K562 (cell line): ENCODE measurements around the gene HMGN1. TPM values are rescaled to one million over a fixed set of nuclear protein-coding genes. Genes with fewer than 3 reads are reported as not detected.

Source experiments
- ATAC-seq: fragments of 200-7000 bp; cut with Tn5 transposase; 3 replicates; pipeline ENCODE4 v1.9.1; 2020; ENCODE audit warnings: moderate library complexity
- BruUV-seq: library from RNA; stranded (reverse); fragments of 400-500 nt; replicated peaks from 2 replicates; lab custom pipeline; 2021; lab: Mats Ljungman, UMichigan
- CTCF ChIA-PET: fragments of 300-600 bp; formaldehyde crosslinking; extraction: SDS; loops from one replicate; lab custom pipeline; 2021; ENCODE audit warnings: low intra/inter-chr PET ratio; lab: Yijun Ruan, JAX
- POLR2A ChIA-PET: fragments of 300-600, 350-650 bp; sonication (Branson Sonifier 250); formaldehyde crosslinking; extraction: SDS; loops from one replicate; lab custom pipeline; 2021; ENCODE audit warnings: antibody characterized with exemption, inconsistent platforms; lab: Yijun Ruan, JAX
- DNase-seq, 4 experiments: peaks; one replicate each; pipeline versions ENCODE4 v3.0.0 to v3.0.0-alpha.2; 2011 to 2018; ENCODE audit warnings: low spot score in 3 of 4, mixed read lengths in 3 of 4; ENCODE audit errors: extremely low read depth in 1 of 4
- FAIRE-seq: peaks from 2 replicates; lab custom pipeline; 2011; peaks lifted over from hg19 to GRCh38; lab: Jason Lieb, UNC
- H2AFZ ChIP-seq: 2 replicates; pipeline ENCODE4 v1.6.0; 2011; ENCODE audit warnings: low read depth, low read length, control low read depth, inconsistent platforms
- H3K27ac ChIP-seq: fragments of 200-600 bp; 3 replicates; pipeline ENCODE4 v1.8.0; 2011; ENCODE audit warnings: low read depth, mild to moderate bottlenecking, control low read depth, inconsistent platforms, low read length, moderate library complexity, mixed read lengths; ENCODE audit errors: extremely low read depth
- H3K27me3 ChIP-seq, 2 experiments: fragments of 300-600 bp in 1 of 2; 2 replicates in 1 of 2; 3 replicates in 1 of 2; pipeline versions ENCODE4 v1.6.0 to v1.8.0; 2011; ENCODE audit warnings: inconsistent platforms in 2 of 2, low read length in 2 of 2, mild to moderate bottlenecking in 1 of 2, mixed read lengths in 1 of 2, moderate library complexity in 1 of 2; ENCODE audit not compliant: control insufficient read depth in 2 of 2, insufficient read depth in 2 of 2
- H3K36me3 ChIP-seq: fragments of 300-600 bp; 3 replicates; pipeline ENCODE4 v1.8.0; 2011; ENCODE audit warnings: mild to moderate bottlenecking, low read length, inconsistent platforms; ENCODE audit not compliant: control insufficient read depth, insufficient read depth
- H3K4me1 ChIP-seq, 2 experiments: fragments of 200-600 bp in 1 of 2; replicated peaks in 1 of 2; 2 replicates in 1 of 2; 3 replicates in 1 of 2; pipeline versions ENCODE4 v1.5.1 to v1.8.0; 2011; ENCODE audit warnings: inconsistent platforms in 2 of 2, low read length in 2 of 2, mild to moderate bottlenecking in 1 of 2, mixed read lengths in 1 of 2, moderate library complexity in 1 of 2; ENCODE audit not compliant: control insufficient read depth in 2 of 2, insufficient read depth in 2 of 2
- H3K4me2 ChIP-seq: 2 replicates; pipeline ENCODE4 v1.6.1; 2011; ENCODE audit warnings: low read length, control low read depth, inconsistent platforms, mixed read lengths; ENCODE audit not compliant: insufficient read depth
- H3K4me3 ChIP-seq: fragments of 200-600 bp; sonication (generic), shearing (Covaris generic); 2 replicates; pipeline ENCODE4 v1.5.1; 2016; ENCODE audit warnings: control low read depth, inconsistent platforms
- H3K79me2 ChIP-seq: fragments of 200-600 bp; 3 replicates; pipeline ENCODE4 v1.8.0; 2011; ENCODE audit warnings: low read length, inconsistent platforms; ENCODE audit not compliant: control insufficient read depth, insufficient read depth
- H3K9ac ChIP-seq, 2 experiments: 2 replicates each; pipeline versions ENCODE4 v1.6.0 to v1.6.1; 2011; ENCODE audit warnings: low read depth in 2 of 2, low read length in 2 of 2, control low read depth in 1 of 2, inconsistent platforms in 1 of 2, mild to moderate bottlenecking in 1 of 2, mixed read lengths in 1 of 2; ENCODE audit not compliant: insufficient read depth in 1 of 2
- H3K9me1 ChIP-seq: one replicate; pipeline ENCODE4 v1.6.0; 2011; ENCODE audit warnings: inconsistent platforms, mild to moderate bottlenecking, low read length, moderate library complexity; ENCODE audit not compliant: control insufficient read depth, insufficient read depth
- H3K9me3 ChIP-seq: replicated peaks from 2 replicates; pipeline ENCODE4 v1.5.1; 2011; ENCODE audit warnings: low read depth, low read length, inconsistent platforms; ENCODE audit not compliant: control insufficient read depth, insufficient read depth
- H4K20me1 ChIP-seq: replicated peaks from 2 replicates; pipeline ENCODE4 v1.6.1; 2011; ENCODE audit warnings: low read length, inconsistent platforms, mixed read lengths; ENCODE audit not compliant: control insufficient read depth, insufficient read depth
- BRCA1 ChIP-seq, 2 experiments: fragments of 450-650 bp in 1 of 2; sonication (generic) in 1 of 2; formaldehyde crosslinking in 1 of 2; IDR thresholded peaks; 2 replicates each; pipeline versions ENCODE4 v1.5.0 to v1.6.1; 2017 to 2020; ENCODE audit warnings: mild to moderate bottlenecking in 1 of 2, missing genetic modification reagents in 1 of 2
- CBFB ChIP-seq: sonication (generic); formaldehyde crosslinking; IDR thresholded peaks from 2 replicates; pipeline ENCODE4 v1.4.0; 2020; ENCODE audit warnings: mild to moderate bottlenecking, missing genetic modification reagents
- HMGN3 ChIP-seq: IDR thresholded peaks from 2 replicates; pipeline ENCODE4 v1.6.1; 2011; ENCODE audit warnings: borderline replicate concordance, low read depth, mild to moderate bottlenecking, mixed read lengths, low read length; ENCODE audit not compliant: insufficient read length; ENCODE audit errors: extremely low read depth
- KAT7 ChIP-seq: sonication (generic); formaldehyde crosslinking; IDR thresholded peaks from 2 replicates; pipeline ENCODE4 v1.8.0; 2022; ENCODE audit warnings: missing genetic modification reagents, mild to moderate bottlenecking, borderline replicate concordance
- NFE2 ChIP-seq: IDR thresholded peaks from 2 replicates; pipeline ENCODE4 v1.6.1; 2014; ENCODE audit warnings: antibody characterized with exemption, low read depth
- NR4A1 ChIP-seq, 2 experiments: fragments of 250-450 bp in 1 of 2; fragments of 450-650 bp in 1 of 2; sonication (Bioruptor Pico) in 1 of 2; IDR thresholded peaks; 2 replicates each; pipeline versions ENCODE4 v1.4.0 to v1.6.1; 2016 to 2020; ENCODE audit warnings: mild to moderate bottlenecking in 2 of 2, missing compliant biosample characterization in 1 of 2, missing genetic modification characterization in 1 of 2, moderate library complexity in 1 of 2
- NRF1 ChIP-seq, 2 experiments: fragments of 450-650 bp; IDR thresholded peaks in 1 of 2; conservative IDR thresholded peaks in 1 of 2; 2 replicates each; pipeline ENCODE4 v1.6.1; 2014; ENCODE audit warnings: mild to moderate bottlenecking in 2 of 2
- SRSF3 ChIP-seq: fragments of 200-400 bp; formaldehyde crosslinking; IDR thresholded peaks from 2 replicates; pipeline ENCODE4 v1.6.1; 2016; ENCODE audit warnings: mild to moderate bottlenecking, low read length, moderate library complexity; ENCODE audit not compliant: insufficient read depth
- STAT5A ChIP-seq: IDR thresholded peaks from 2 replicates; pipeline ENCODE4 v1.6.1; 2012; ENCODE audit warnings: low read length, inconsistent platforms, borderline replicate concordance
- ZNF165 ChIP-seq: fragments of 250-450 bp; sonication (Bioruptor Pico); IDR thresholded peaks from 2 replicates; pipeline ENCODE4 v1.4.0; 2020; ENCODE audit warnings: borderline replicate concordance
- ZNF57 ChIP-seq: fragments of 450-650 bp; formaldehyde crosslinking; IDR thresholded peaks from 2 replicates; pipeline ENCODE4 v1.4.0; 2020; ENCODE audit warnings: mild to moderate bottlenecking, moderate library complexity
- ZSCAN29 ChIP-seq: fragments of 450-650 bp; IDR thresholded peaks from 2 replicates; pipeline ENCODE4 v1.6.1; 2017
- WGBS: fragments of 100-300 bp; shearing (Covaris generic); methylation state at CpG from one replicate; pipeline ENCODE4 v1.1.6; 2016; ENCODE audit warnings: low coverage, mixed read lengths; ENCODE audit not compliant: insufficient coverage; ENCODE audit errors: missing lambda C conversion rate; 5-methylcytosine and 5-hydroxymethylcytosine counted together
- in situ Hi-C: fragments of 300-500 bp; cut with MboI; formaldehyde crosslinking; loops from 4 replicates; pipeline ENCODE4 v1.15.0; 2018; ENCODE audit warnings: inconsistent platforms, mixed read lengths
- intact Hi-C: fragments of 100-400 bp; cut with micrococcal nuclease; formaldehyde crosslinking; loops from 2 replicates; pipeline ENCODE4 v1.14.2; 2022
- polyA plus RNA-seq, 8 experiments: library from polyadenylated mRNA; depleted of rRNA in 4 of 8; stranded (reverse) in 5 of 8; unstranded in 3 of 8; fragments of >200 nt; fragmentation: Nextera tagmentation in 2 of 8; fragmentation: Illumina TruSeq in 1 of 8; extraction: Ambion mirVana in 2 of 8; extraction: Trizol in 1 of 8; gene quantifications; 2 replicates each; pipeline versions ENCODE4 v1.2.1 to v1.2.3, GENCODE V29; 2011 to 2014; ENCODE audit warnings: inconsistent platforms in 1 of 8, missing spikeins in 1 of 8
- total RNA-seq, 7 experiments: library from RNA; depleted of rRNA in 6 of 7; stranded (reverse); fragments of >200 nt in 6 of 7; fragmentation: Illumina TruSeq in 2 of 7; extraction: Trizol in 2 of 7; gene quantifications; 2 replicates each; pipeline versions ENCODE4 v1.2.1 to v1.2.3, GENCODE V29; 2011 to 2021; ENCODE audit warnings: low replicate concordance in 1 of 7
- TF ChIP-seq, protein P1 (sequence below): fragments of 450-650 bp; formaldehyde crosslinking; IDR thresholded peaks from 2 replicates; pipeline ENCODE4 v1.4.0; 2022; ENCODE audit warnings: mild to moderate bottlenecking, moderate library complexity
- TF ChIP-seq, protein P2 (sequence below), 2 experiments: IDR thresholded peaks; 2 replicates each; pipeline ENCODE4 v1.6.1; 2011; ENCODE audit warnings: borderline replicate concordance in 1 of 2, control low read depth in 1 of 2, low read depth in 1 of 2, low read length in 1 of 2, mild to moderate bottlenecking in 1 of 2, mixed read lengths in 1 of 2, moderate library complexity in 1 of 2; ENCODE audit not compliant: insufficient read depth in 1 of 2, insufficient read length in 1 of 2, poor library complexity in 1 of 2, severe bottlenecking in 1 of 2; ENCODE audit errors: extremely low read depth in 1 of 2
- TF ChIP-seq, protein P3 (sequence below): IDR thresholded peaks from 2 replicates; pipeline ENCODE4 v1.6.1; 2016; ENCODE audit warnings: missing genetic modification characterization, missing compliant biosample characterization

The HMGN1 gene
- total and polyA plus RNA-seq, 9 of the 15 experiments (the other 6 are each of a cell fraction or from before 2014, with no cell fraction given), result 124 to 626 (median 498) TPM

DNA sequence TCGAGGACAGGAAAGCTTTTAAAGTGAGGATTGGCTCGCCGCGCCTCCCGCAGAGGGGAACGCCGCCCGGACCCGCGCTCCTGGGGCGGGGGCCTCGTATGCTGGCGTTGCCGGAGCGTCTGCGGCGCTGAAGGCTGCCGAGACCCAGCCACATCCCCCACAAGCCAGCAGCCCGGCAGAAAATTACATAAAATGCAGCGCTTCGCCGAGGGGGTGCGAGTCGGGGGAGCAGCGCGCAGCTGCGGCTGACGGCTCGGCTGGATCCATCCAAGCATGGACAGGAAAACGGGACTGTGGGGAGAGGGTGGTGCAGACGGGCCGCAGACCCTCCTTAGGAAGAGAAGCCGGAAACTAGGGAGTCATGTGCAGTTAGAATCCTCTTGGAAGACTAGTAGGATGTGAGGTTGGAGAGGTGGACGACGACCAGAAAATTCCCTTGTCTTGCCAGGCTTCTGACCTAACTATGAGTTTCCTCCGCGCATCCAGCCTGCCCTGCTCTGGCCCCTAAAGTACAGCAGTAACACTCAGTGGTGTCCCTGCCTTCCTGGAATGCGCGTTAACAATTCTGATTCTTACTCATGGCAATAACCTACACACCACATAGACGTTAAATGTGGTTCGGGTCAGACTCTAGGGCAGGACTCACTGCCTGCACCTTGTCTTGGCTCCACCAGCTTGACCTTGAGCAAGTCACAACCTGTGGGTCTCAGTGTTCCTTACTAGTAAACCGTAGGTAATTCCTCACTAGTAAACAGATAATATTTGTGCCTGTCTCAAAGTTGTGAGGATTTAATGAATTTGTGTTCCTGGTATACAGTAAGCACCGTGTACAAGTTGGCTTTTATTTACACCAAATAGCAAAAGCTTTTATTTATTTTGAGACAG, 34.5 kb downstream of the HMGN1 start:
- ATAC-seq, result peak; percentile 18
- FAIRE-seq, result no peak
- TF ChIP-seq, protein P1, sequence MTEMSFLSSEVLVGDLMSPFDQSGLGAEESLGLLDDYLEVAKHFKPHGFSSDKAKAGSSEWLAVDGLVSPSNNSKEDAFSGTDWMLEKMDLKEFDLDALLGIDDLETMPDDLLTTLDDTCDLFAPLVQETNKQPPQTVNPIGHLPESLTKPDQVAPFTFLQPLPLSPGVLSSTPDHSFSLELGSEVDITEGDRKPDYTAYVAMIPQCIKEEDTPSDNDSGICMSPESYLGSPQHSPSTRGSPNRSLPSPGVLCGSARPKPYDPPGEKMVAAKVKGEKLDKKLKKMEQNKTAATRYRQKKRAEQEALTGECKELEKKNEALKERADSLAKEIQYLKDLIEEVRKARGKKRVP (CRISPR knock-in tag), result peak; percentile 23; the same call in 1 of the 2 replicates
- TF ChIP-seq KAT7 (CRISPR knock-in tag), result peak; percentile 15; the same call in 1 of the 2 replicates
- TF ChIP-seq BRCA1 (IDR thresholded peaks at IDR 0.05), result no peak
- TF ChIP-seq BRCA1 (CRISPR knock-in tag; IDR thresholded peaks at IDR 0.05), result no peak
- TF ChIP-seq, protein P2, sequence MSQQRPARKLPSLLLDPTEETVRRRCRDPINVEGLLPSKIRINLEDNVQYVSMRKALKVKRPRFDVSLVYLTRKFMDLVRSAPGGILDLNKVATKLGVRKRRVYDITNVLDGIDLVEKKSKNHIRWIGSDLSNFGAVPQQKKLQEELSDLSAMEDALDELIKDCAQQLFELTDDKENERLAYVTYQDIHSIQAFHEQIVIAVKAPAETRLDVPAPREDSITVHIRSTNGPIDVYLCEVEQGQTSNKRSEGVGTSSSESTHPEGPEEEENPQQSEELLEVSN (IDR thresholded peaks at IDR 0.05; ENCODE audit: borderline replicate concordance in 1 of 2, extremely low read depth in 1 of 2, insufficient read depth in 1 of 2, insufficient read length in 1 of 2, low read depth in 1 of 2, low read length in 1 of 2, poor library complexity in 1 of 2, severe bottlenecking in 1 of 2), result peak in 1 of 2 experiments; percentile 18
- peak; percentile 75 for TF ChIP-seq HMGN3
- TF ChIP-seq SRSF3, result 0 out of 2 replicates have a peak, but pooled peaks have one; percentile 25
- TF ChIP-seq NR4A1 (CRISPR knock-in tag; IDR thresholded peaks at IDR 0.05), result no peak
- peak; percentile 37; the same call in 1 of the 2 replicates for TF ChIP-seq NR4A1 (tag; IDR thresholded peaks at IDR 0.05)
- TF ChIP-seq STAT5A, result 0 out of 2 replicates have a peak, but pooled peaks have one; percentile 12
- peak; percentile 67 to 70 for TF ChIP-seq NRF1 (conservative IDR thresholded peaks at IDR 0.05 in 1 of 2, IDR thresholded peaks at IDR 0.05 in 1 of 2)
- no peak for TF ChIP-seq ZSCAN29
- peak; percentile 81; the same call in 1 of the 2 replicates for TF ChIP-seq CBFB
- TF ChIP-seq, protein P3, sequence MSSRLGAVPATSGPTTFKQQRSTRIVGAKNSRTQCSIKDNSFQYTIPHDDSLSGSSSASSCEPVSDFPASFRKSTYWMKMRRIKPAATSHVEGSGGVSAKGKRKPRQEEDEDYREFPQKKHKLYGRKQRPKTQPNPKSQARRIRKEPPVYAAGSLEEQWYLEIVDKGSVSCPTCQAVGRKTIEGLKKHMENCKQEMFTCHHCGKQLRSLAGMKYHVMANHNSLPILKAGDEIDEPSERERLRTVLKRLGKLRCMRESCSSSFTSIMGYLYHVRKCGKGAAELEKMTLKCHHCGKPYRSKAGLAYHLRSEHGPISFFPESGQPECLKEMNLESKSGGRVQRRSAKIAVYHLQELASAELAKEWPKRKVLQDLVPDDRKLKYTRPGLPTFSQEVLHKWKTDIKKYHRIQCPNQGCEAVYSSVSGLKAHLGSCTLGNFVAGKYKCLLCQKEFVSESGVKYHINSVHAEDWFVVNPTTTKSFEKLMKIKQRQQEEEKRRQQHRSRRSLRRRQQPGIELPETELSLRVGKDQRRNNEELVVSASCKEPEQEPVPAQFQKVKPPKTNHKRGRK (tag), result no peak
- 0 out of 2 replicates have a peak, but pooled peaks have one; percentile 48 for TF ChIP-seq ZNF57 (CRISPR knock-in tag)
- no peak for TF ChIP-seq NFE2
- 0 out of 2 replicates have a peak, but pooled peaks have one; percentile 66 for TF ChIP-seq ZNF165 (CRISPR knock-in tag)

More for the DNA sequence above, 34.5 kb downstream of the HMGN1 start:
- intact Hi-C loops (loop anchor here (5.0 to 10.0 kb wide), 2 partner anchors 107 to 130 kb away; partner anchors contain the start of gene PSMG1), in situ Hi-C loops (loop anchor here (5.0 kb wide), 1 partner anchor 73 kb away; no protein-coding TSS in a partner anchor)
- peak overlapping the region; percentile 62 for H3K4me3 ChIP-seq
- H3K27me3 ChIP-seq, result no peaks in the 10 kb centered on the region
- H3K9me1 ChIP-seq, result no peaks in the 10 kb centered on the region
- H3K4me1 ChIP-seq, result peaks cover 32 to 49% of the 10 kb centered on the region in 2 experiments
- H3K9ac ChIP-seq, result peak overlapping the region; percentile 95 to 98
- POLR2A ChIA-PET, result interaction anchor here (0.6 to 7.1 kb wide), 20 partner anchors 9 to 492 kb away, joined by 3 to 73 read pairs (median 4); partner anchors contain the start of genes HMGN1 and PSMG1
- peak overlapping the region; percentile 99 for H3K4me2 ChIP-seq
- DNase-seq, result peak in 1 of 4 experiments; percentile 71
- under 1% methylated on average over 43 of the region's 43 CpGs for WGBS
- H3K9me3 ChIP-seq, result no peaks in the 10 kb centered on the region
- CTCF ChIA-PET, result interaction anchor here (0.8 to 1.7 kb wide), 2 partner anchors 74 kb away, joined by 3 to 14 read pairs; no protein-coding TSS in a partner anchor
- BruUV-seq, result TSS peak; percentile 81
- H2AFZ ChIP-seq, result peak overlapping the region; percentile 88
- peaks cover 24% of the 10 kb centered on the region for H3K36me3 ChIP-seq
- peaks cover 9% of the 10 kb centered on the region for H4K20me1 ChIP-seq
- H3K27ac ChIP-seq, result peak overlapping the region; percentile 97
- H3K79me2 ChIP-seq, result peaks cover 49% of the 10 kb centered on the region
